ENCODE data around the gene OPRM1.

DNA sequence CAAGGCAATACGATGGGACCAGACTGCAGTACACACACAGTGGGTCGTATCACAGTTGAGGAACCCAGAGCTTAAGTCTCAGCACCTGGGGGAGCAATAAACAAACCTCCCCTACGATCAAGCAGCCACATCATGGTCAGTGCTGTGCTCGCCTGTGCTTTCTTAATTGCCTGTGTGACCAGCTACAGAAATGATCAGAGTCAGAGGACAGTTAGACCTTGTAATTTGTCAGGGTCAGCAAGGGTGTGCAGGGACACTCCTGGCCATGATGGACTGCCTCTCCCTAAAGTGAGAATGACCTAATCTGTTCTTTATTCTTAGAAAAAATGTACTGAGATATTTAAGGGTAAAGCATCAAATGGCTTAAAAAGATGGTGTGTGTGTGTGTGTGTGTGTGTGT, 78.4 kb downstream of the OPRM1 start:
- TF ChIP-seq, protein P1, sequence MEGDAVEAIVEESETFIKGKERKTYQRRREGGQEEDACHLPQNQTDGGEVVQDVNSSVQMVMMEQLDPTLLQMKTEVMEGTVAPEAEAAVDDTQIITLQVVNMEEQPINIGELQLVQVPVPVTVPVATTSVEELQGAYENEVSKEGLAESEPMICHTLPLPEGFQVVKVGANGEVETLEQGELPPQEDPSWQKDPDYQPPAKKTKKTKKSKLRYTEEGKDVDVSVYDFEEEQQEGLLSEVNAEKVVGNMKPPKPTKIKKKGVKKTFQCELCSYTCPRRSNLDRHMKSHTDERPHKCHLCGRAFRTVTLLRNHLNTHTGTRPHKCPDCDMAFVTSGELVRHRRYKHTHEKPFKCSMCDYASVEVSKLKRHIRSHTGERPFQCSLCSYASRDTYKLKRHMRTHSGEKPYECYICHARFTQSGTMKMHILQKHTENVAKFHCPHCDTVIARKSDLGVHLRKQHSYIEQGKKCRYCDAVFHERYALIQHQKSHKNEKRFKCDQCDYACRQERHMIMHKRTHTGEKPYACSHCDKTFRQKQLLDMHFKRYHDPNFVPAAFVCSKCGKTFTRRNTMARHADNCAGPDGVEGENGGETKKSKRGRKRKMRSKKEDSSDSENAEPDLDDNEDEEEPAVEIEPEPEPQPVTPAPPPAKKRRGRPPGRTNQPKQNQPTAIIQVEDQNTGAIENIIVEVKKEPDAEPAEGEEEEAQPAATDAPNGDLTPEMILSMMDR (IDR thresholded peaks at IDR 0.05): no peak
- TF ChIP-seq POLR2AphosphoS5 (IDR thresholded peaks at IDR 0.05): no peak
- no peak for TF ChIP-seq POLR2A (IDR thresholded peaks at IDR 0.05)
- no peak for TF ChIP-seq EP300 (IDR thresholded peaks at IDR 0.05)

Data from gastroesophageal sphincter (tissue), 3 donors.